MCF 10A (cell line): ENCODE measurements around the gene CASTOR1. TPM values are rescaled to one million over a fixed set of nuclear protein-coding genes. Genes with fewer than 3 reads are reported as not detected.

Experiments
- BruUV-seq: library from RNA; stranded (reverse); fragments of 400-500 nt; replicated peaks from 2 replicates; lab custom pipeline; 2021; lab: Mats Ljungman, UMichigan
- CTCF ChIA-PET: fragments of 300-600 bp; sonication (Branson Sonifier 250); formaldehyde crosslinking; extraction: SDS; loops from one replicate; lab custom pipeline; 2021; ENCODE audit warnings: antibody characterized with exemption, inconsistent platforms; lab: Yijun Ruan, JAX
- POLR2A ChIA-PET: fragments of 300-600, 350-650 bp; sonication (Branson Sonifier 250); formaldehyde crosslinking; extraction: SDS; loops from one replicate; lab custom pipeline; 2020; ENCODE audit warnings: antibody characterized with exemption, inconsistent platforms; lab: Yijun Ruan, JAX
- DNase-seq: peaks from one replicate; pipeline ENCODE4 v3.0.0-alpha.2; 2018; ENCODE audit not compliant: unreplicated experiment
- H3K27ac Mint-ChIP-seq: one replicate; pipeline ENCODE4 v1.8.0; 2022; ENCODE audit warnings: mild to moderate bottlenecking, low read depth, mixed read lengths; ENCODE audit not compliant: unreplicated experiment
- H3K27me3 Mint-ChIP-seq: one replicate; pipeline ENCODE4 v1.8.0; 2022; ENCODE audit warnings: mixed read lengths; ENCODE audit not compliant: insufficient read depth, unreplicated experiment
- H3K36me3 Mint-ChIP-seq: one replicate; pipeline ENCODE4 v1.8.0; 2022; ENCODE audit warnings: mild to moderate bottlenecking, moderate library complexity, mixed read lengths; ENCODE audit not compliant: insufficient read depth, unreplicated experiment
- H3K4me1 Mint-ChIP-seq: one replicate; pipeline ENCODE4 v1.8.0; 2022; ENCODE audit warnings: mixed read lengths; ENCODE audit not compliant: insufficient read depth, unreplicated experiment
- H3K4me3 Mint-ChIP-seq: one replicate; pipeline ENCODE4 v1.8.0; 2022; ENCODE audit warnings: mild to moderate bottlenecking, moderate library complexity, mixed read lengths; ENCODE audit not compliant: unreplicated experiment
- H3K9me3 Mint-ChIP-seq: one replicate; pipeline ENCODE4 v1.8.0; 2022; ENCODE audit warnings: mixed read lengths; ENCODE audit not compliant: unreplicated experiment
- intact Hi-C: fragments of 100-400 bp; cut with micrococcal nuclease; formaldehyde crosslinking; loops from 2 replicates; pipeline ENCODE4 v1.14.1; 2022
- total RNA-seq: library from RNA; stranded (reverse); gene quantifications from 2 replicates; pipeline ENCODE4 v1.2.3, GENCODE V29; 2022
- TF ChIP-seq, protein P1 (sequence below): fragments of 200-600 bp; IDR thresholded peaks from one replicate; pipeline ENCODE4 v1.8.0; 2022; ENCODE audit warnings: antibody characterized with exemption, mild to moderate bottlenecking; ENCODE audit not compliant: unreplicated experiment

CASTOR1 gene
- total RNA-seq, 1 experiment from 2014 or later, result 1.2 TPM

- Mint-ChIP-seq H3K27ac (no peak overlapping the region), H3K36me3 (no peaks in the 10 kb centered on the region), H3K4me3 (no peak overlapping the region), H3K9me3 (no peaks in the 10 kb centered on the region), H3K27me3 (no peaks in the 10 kb centered on the region), H3K4me1 (peaks cover 26% of the 10 kb centered on the region)
- intact Hi-C loops, result no loop called here
- POLR2A ChIA-PET, result interaction anchor here (0.7 kb wide), 1 partner anchor 119 kb away, joined by 5 read pairs; no protein-coding TSS in a partner anchor
- TF ChIP-seq, protein P1, sequence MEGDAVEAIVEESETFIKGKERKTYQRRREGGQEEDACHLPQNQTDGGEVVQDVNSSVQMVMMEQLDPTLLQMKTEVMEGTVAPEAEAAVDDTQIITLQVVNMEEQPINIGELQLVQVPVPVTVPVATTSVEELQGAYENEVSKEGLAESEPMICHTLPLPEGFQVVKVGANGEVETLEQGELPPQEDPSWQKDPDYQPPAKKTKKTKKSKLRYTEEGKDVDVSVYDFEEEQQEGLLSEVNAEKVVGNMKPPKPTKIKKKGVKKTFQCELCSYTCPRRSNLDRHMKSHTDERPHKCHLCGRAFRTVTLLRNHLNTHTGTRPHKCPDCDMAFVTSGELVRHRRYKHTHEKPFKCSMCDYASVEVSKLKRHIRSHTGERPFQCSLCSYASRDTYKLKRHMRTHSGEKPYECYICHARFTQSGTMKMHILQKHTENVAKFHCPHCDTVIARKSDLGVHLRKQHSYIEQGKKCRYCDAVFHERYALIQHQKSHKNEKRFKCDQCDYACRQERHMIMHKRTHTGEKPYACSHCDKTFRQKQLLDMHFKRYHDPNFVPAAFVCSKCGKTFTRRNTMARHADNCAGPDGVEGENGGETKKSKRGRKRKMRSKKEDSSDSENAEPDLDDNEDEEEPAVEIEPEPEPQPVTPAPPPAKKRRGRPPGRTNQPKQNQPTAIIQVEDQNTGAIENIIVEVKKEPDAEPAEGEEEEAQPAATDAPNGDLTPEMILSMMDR, result no peak
- no TSS peak for BruUV-seq
- CTCF ChIA-PET, result interaction anchor here (1.3 kb wide), 1 partner anchor 133 kb away, joined by 5 read pairs; no protein-coding TSS in a partner anchor
- DNase-seq, result no peak
Measured at GRCh38 chr22:30240541-30241417, 48.5 kb downstream of the CASTOR1 start.

DNA sequence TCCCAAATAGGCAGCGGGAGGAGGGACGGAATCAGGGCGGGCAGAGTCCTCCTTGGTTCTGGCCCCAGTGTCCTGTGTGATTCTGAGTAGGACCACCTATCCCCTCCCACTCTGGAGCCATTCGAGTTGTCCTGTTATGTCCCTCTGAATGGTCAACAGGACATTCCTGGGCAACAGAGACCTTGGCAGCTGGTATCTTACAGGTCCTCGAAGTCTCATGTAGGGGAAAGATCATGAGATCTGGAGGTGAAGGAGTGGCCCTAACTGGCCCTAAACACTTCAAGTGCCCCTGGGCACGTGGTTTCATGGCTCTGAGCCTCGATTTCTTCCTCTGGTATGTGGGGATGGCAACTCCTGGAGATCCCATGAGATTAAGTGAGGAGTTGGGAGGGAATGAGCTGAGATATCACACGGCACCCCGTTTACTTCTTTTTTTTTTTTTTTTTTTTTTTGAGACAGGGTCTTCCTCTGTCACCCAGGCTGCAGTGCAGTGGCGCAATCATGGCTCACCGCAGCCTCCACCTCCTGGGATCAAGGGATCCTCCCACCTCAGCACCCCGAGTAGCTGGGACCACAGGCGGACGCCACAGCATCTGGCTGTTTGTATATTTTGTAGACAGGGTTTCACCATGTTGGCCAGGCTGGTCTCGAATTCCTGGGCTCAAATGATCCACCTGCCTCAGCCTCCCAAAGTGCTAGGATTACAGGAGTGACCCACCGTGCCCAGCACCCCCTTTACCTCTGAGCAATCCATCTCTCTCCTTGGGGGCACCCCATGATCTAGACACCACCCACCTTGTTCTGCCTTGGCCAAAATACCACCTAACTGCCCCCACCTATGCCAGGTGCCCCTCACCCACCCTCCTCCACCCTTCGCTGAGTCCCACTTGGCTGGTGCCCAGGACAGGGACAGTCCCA lies 49.6 kb downstream of the CASTOR1 start:
- Mint-ChIP-seq H3K9me3 (no peaks in the 10 kb centered on the region), H3K27me3 (no peaks in the 10 kb centered on the region), H3K4me3 (no peak overlapping the region), H3K27ac (no peak overlapping the region), H3K36me3 (no peaks in the 10 kb centered on the region), H3K4me1 (peaks cover 32% of the 10 kb centered on the region)
- DNase-seq, result no peak
- TF ChIP-seq, protein P1, result no peak
- POLR2A ChIA-PET, result interaction anchor here (0.7 kb wide), 1 partner anchor 118 kb away, joined by 5 read pairs; no protein-coding TSS in a partner anchor
- no TSS peak for BruUV-seq
- CTCF ChIA-PET, result interaction anchor here (0.6 kb wide), 1 partner anchor 99 kb away, joined by 3 read pairs; no protein-coding TSS in a partner anchor
- intact Hi-C loops, result no loop called here

DNA sequence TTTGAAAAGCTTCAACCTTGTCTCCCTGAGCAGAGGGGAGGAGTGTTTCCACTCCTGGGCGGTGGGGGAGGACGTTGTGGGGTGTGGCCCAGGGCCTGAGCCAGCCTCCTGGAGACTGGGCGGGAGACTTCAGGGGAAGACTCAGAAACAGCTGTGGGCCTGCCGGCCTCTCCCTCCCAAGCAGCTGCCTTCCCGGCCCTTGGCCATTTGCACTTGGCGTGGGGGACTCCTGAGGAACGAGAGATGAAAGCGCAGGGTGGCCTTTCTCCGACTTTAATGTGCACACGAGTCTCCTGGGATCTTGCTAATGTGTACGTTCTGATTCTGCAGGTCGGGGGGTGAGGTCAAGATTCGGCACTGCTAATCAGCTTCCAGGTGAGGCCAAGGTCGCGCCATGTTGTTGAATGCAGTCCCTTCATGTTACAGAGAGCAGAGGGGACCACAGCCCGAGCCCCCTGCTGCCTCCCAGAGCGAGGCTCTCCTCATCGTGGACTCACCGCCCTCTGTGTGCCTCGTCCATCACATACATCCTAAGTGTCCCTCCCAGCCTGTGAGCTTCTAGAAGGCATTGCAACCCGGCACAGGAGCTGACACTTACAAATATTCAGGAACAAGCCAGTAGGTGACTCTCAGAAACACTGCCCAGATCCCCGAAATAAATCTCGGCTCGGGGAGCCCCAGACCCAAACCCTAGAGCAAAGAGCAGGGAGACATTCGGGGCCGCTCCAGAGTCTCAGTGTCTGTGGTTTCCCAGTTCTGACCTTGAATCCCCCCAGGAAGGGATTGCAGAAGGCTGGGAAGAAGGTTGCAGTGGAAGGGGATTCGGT lies 50.4 kb downstream of the CASTOR1 start:
- DNase-seq, result no peak
- no TSS peak for BruUV-seq
- Mint-ChIP-seq H3K4me1 (peaks cover 23% of the 10 kb centered on the region), H3K9me3 (no peaks in the 10 kb centered on the region), H3K27me3 (no peaks in the 10 kb centered on the region), H3K4me3 (no peak overlapping the region), H3K36me3 (no peaks in the 10 kb centered on the region), H3K27ac (no peak overlapping the region)
- TF ChIP-seq, protein P1, result no peak
- intact Hi-C loops, result no loop called here
- ChIA-PET POLR2A (interaction anchor here (0.7 kb wide), 1 partner anchor 130 kb away, joined by 3 read pairs; no protein-coding TSS in a partner anchor), CTCF (interaction anchor here (0.6 to 1.0 kb wide), 2 partner anchors 22 to 99 kb away, joined by 3 read pairs; no protein-coding TSS in a partner anchor)
